ENCODE measurements around the gene EVPLL. TPM values are rescaled to one million over a fixed set of nuclear protein-coding genes. Genes with fewer than 3 reads are reported as not detected.

The EVPLL gene
- total RNA-seq, 1 experiment from 2014 or later = 0.61 TPM

GRCh38 chr17:18380471-18381157, 3.0 kb downstream of the EVPLL start:
- Histone ChIP-seq H3K23ac (ENCODE audit: insufficient read length, low read depth, low read length) (no peak overlapping the region), H3K79me1 (ENCODE audit: insufficient read depth, low read depth, low read length, poor library complexity, severe bottlenecking) (no peaks in the 10 kb centered on the region), H3K27me3 (ENCODE audit: insufficient read depth, low read length) (no peaks in the 10 kb centered on the region), H3K79me2 (ENCODE audit: insufficient read depth, low read length) (no peaks in the 10 kb centered on the region), H2BK5ac (ENCODE audit: insufficient read length, low read length) (no peak overlapping the region), H3K4ac (ENCODE audit: low read depth, low read length) (no peak overlapping the region), H2BK120ac (ENCODE audit: low read depth, low read length, poor library complexity, severe bottlenecking) (no peak overlapping the region), H4K5ac (ENCODE audit: insufficient read length, low read depth, low read length) (no peak overlapping the region), H2BK15ac (ENCODE audit: low read depth, low read length) (no peak overlapping the region), H3T11ph (ENCODE audit: low read length) (no peak overlapping the region), H2AFZ (ENCODE audit: low read length) (no peak overlapping the region), H3K18ac (ENCODE audit: insufficient read length, low read depth, low read length) (no peak overlapping the region), H2AK5ac (ENCODE audit: insufficient read length, low read length) (no peak overlapping the region), H4K20me1 (ENCODE audit: control insufficient read depth, insufficient read depth, insufficient read length) (no peaks in the 10 kb centered on the region), H3K9me3 (ENCODE audit: control insufficient read depth, low read depth, low read length) (no peaks in the 10 kb centered on the region), H2BK12ac (ENCODE audit: insufficient read length, low read depth, low read length) (no peak overlapping the region), H3K56ac (ENCODE audit: insufficient read length, low read depth, low read length) (no peak overlapping the region), H4K8ac (replicated peaks; ENCODE audit: insufficient read length, low read depth, low read length) (no peak overlapping the region), H3K4me2 (ENCODE audit: insufficient read depth, insufficient read length, low read length) (no peak overlapping the region), H2BK20ac (ENCODE audit: low read depth, low read length, poor library complexity, severe bottlenecking) (no peak overlapping the region), H4K91ac (ENCODE audit: insufficient read length, low read depth, low read length) (no peak overlapping the region), H3K9ac (ENCODE audit: extremely low read depth, insufficient read length, low read length) (no peak overlapping the region), H3K23me2 (ENCODE audit: insufficient read length, low read depth, low read length, poor library complexity, severe bottlenecking) (no peaks in the 10 kb centered on the region), H3K14ac (ENCODE audit: insufficient read depth, low read length) (no peak overlapping the region), H3K4me1 (ENCODE audit: insufficient read depth, low read length) (no peaks in the 10 kb centered on the region), H3K27ac (ENCODE audit: insufficient read length, low read depth, low read length) (no peak overlapping the region)
- Mint-ChIP-seq H3K27ac (no peak overlapping the region), H3K4me1 (peaks cover 4 to 11% of the 10 kb centered on the region in 2 experiments; a peak in 3 of 4 replicates), H3K9me3 (no peaks in the 10 kb centered on the region; a peak in 1 of 5 replicates), H3K36me3 (ENCODE audit: insufficient read depth in 1 of 3, low read depth in 3 of 3) (peaks cover 0 to under 1% (median 0%) of the 10 kb centered on the region in 3 experiments; a peak in 2 of 7 replicates), H3K27me3 (ENCODE audit: low read depth) (peaks cover 10% of the 10 kb centered on the region), H3K4me3 (no peak overlapping the region)
- TF ChIP-seq CTCF (conservative IDR thresholded peaks at IDR 0.05) = no peak
- peak; percentile 30 for DNase-seq
- WGBS (ENCODE audit: extremely low coverage, insufficient read length, low lambda C conversion rate) = no CpG with 5 or more reads among the region's 15 CpGs

Data from H9 (cell line).